Hepatocyte (in vitro differentiated cells): ENCODE data around the gene VENTX. TPM values are rescaled to one million over a fixed set of nuclear protein-coding genes. Genes with fewer than 3 reads are reported as not detected.

Source experiments
- DNase-seq: peaks from one replicate; pipeline ENCODE4 v3.0.0-alpha.2; 2016; ENCODE audit warnings: low spot score
- H2AFZ ChIP-seq: fragments of 200-600 bp; sonication (generic); 2 replicates; pipeline ENCODE4 v1.6.0; 2016; ENCODE audit warnings: antibody characterized with exemption, mild to moderate bottlenecking
- H3K27ac ChIP-seq: fragments of 200-600 bp; sonication (generic); 2 replicates; pipeline ENCODE4 v1.5.1; 2016; ENCODE audit warnings: mild to moderate bottlenecking
- H3K27me3 ChIP-seq: fragments of 200-600 bp; sonication (generic); 2 replicates; pipeline ENCODE4 v1.6.1; 2016
- H3K36me3 ChIP-seq: fragments of 200-600 bp; sonication (generic); replicated peaks from 2 replicates; pipeline ENCODE4 v1.5.1; 2016; ENCODE audit warnings: low read depth; ENCODE audit not compliant: insufficient read depth
- H3K4me1 ChIP-seq: fragments of 200-600 bp; sonication (generic); 2 replicates; pipeline ENCODE4 v1.5.1; 2016; ENCODE audit warnings: mild to moderate bottlenecking, moderate library complexity; ENCODE audit not compliant: insufficient read depth
- H3K4me2 ChIP-seq: fragments of 200-600 bp; sonication (generic); 2 replicates; pipeline ENCODE4 v1.6.0; 2016
- H3K4me3 ChIP-seq: fragments of 200-600 bp; sonication (generic); 2 replicates; pipeline ENCODE4 v1.5.1; 2016; ENCODE audit warnings: mild to moderate bottlenecking
- H3K79me2 ChIP-seq: fragments of 200-600 bp; sonication (generic); 2 replicates; pipeline ENCODE4 v1.6.0; 2017; ENCODE audit warnings: mild to moderate bottlenecking
- H3K9me2 ChIP-seq: fragments of 200-600 bp; sonication (generic); replicated peaks from 2 replicates; pipeline ENCODE4 v1.6.0; 2017; ENCODE audit warnings: mild to moderate bottlenecking; ENCODE audit not compliant: insufficient read depth
- H3K9me3 ChIP-seq: fragments of 200-600 bp; sonication (generic); 2 replicates; pipeline ENCODE4 v1.5.1; 2016; ENCODE audit warnings: low read depth, mild to moderate bottlenecking
- H4K20me1 ChIP-seq: fragments of 200-600 bp; sonication (generic); 2 replicates; pipeline ENCODE4 v1.6.0; 2016; ENCODE audit warnings: mild to moderate bottlenecking; ENCODE audit not compliant: insufficient read depth, poor library complexity, severe bottlenecking
- CTCF ChIP-seq: fragments of 200-600 bp; sonication (generic); IDR thresholded peaks from 2 replicates; pipeline ENCODE4 v1.5.1; 2016; ENCODE audit warnings: antibody characterized with exemption, mild to moderate bottlenecking; ENCODE audit not compliant: poor library complexity
- EZH2 ChIP-seq: fragments of 200-600 bp; sonication (generic); IDR thresholded peaks from 2 replicates; pipeline ENCODE4 v1.6.1; 2016; ENCODE audit warnings: antibody characterized with exemption, mild to moderate bottlenecking, borderline replicate concordance
- EZH2phosphoT487 ChIP-seq: fragments of 200-600 bp; sonication (generic); IDR thresholded peaks from one replicate; pipeline ENCODE4 v1.6.1; 2018; ENCODE audit warnings: antibody characterized with exemption, mild to moderate bottlenecking, low read depth, moderate library complexity; ENCODE audit not compliant: unreplicated experiment, severe bottlenecking
- WGBS: methylation state at CpG from one replicate; pipeline ENCODE4 v1.1.6; 2016; ENCODE audit warnings: low lambda C conversion rate; ENCODE audit errors: missing lambda C conversion rate; 5-methylcytosine and 5-hydroxymethylcytosine counted together
- polyA plus RNA-seq: library from polyadenylated mRNA; unstranded; fragments of >200 nt; fragmentation: Nextera tagmentation; extraction: Ambion mirVana; gene quantifications from 2 replicates; pipeline ENCODE4 v1.2.1, GENCODE V29; 2016
- total RNA-seq: library from RNA; depleted of rRNA; stranded (reverse); fragments of >200 nt; gene quantifications from 2 replicates; pipeline ENCODE4 v1.2.3, GENCODE V29; 2014

Gene VENTX
- total and polyA plus RNA-seq, 2 experiments from 2014 or later = not detected

- H3K4me2 ChIP-seq = no peak overlapping the region
- H4K20me1 ChIP-seq = no peaks in the 10 kb centered on the region
- H3K9me3 ChIP-seq = no peaks in the 10 kb centered on the region
- WGBS = 78% methylated on average over 24 of the region's 24 CpGs
- TF ChIP-seq EZH2phosphoT487 (no peak), EZH2 (no peak), CTCF (no peak)
- H3K36me3 ChIP-seq = no peaks in the 10 kb centered on the region
- H3K4me3 ChIP-seq = no peak overlapping the region
- peak; percentile 76 for DNase-seq
- H3K27ac ChIP-seq = no peak overlapping the region
- H3K9me2 ChIP-seq = no peaks in the 10 kb centered on the region
- no peaks in the 10 kb centered on the region for H3K79me2 ChIP-seq
- H3K27me3 ChIP-seq = no peaks in the 10 kb centered on the region
- peaks cover 20% of the 10 kb centered on the region for H3K4me1 ChIP-seq
- H2AFZ ChIP-seq = no peak overlapping the region
Measured at GRCh38 chr10:133258818-133259601, 21.4 kb downstream of the VENTX start.

- Histone ChIP-seq H2AFZ (no peak overlapping the region), H3K4me3 (no peak overlapping the region), H3K79me2 (no peaks in the 10 kb centered on the region), H3K4me2 (no peak overlapping the region), H3K4me1 (peaks cover 17% of the 10 kb centered on the region), H3K27me3 (no peaks in the 10 kb centered on the region), H3K9me2 (no peaks in the 10 kb centered on the region), H3K9me3 (no peaks in the 10 kb centered on the region), H3K36me3 (no peaks in the 10 kb centered on the region), H4K20me1 (no peaks in the 10 kb centered on the region), H3K27ac (no peak overlapping the region)
- TF ChIP-seq EZH2 (no peak), EZH2phosphoT487 (no peak), CTCF (no peak)
- no peak for DNase-seq
- WGBS = 81% methylated on average over 12 of the region's 12 CpGs
Measured at GRCh38 chr10:133259602-133259989, 21.9 kb downstream of the VENTX start.

- peak overlapping the region; percentile 92 for H3K4me2 ChIP-seq
- peaks cover 17% of the 10 kb centered on the region for H3K4me1 ChIP-seq
- no peaks in the 10 kb centered on the region for H3K9me2 ChIP-seq
- 37% methylated on average over 41 of the region's 50 CpGs for WGBS
- peak overlapping the region; percentile 96 for H3K4me3 ChIP-seq
- H3K79me2 ChIP-seq = no peaks in the 10 kb centered on the region
- no peaks in the 10 kb centered on the region for H3K36me3 ChIP-seq
- no peaks in the 10 kb centered on the region for H3K9me3 ChIP-seq
- no peaks in the 10 kb centered on the region for H3K27me3 ChIP-seq
- H4K20me1 ChIP-seq = no peaks in the 10 kb centered on the region
- TF ChIP-seq CTCF (no peak), EZH2phosphoT487 (no peak), EZH2 (no peak)
- H3K27ac ChIP-seq = peak overlapping the region; percentile 66
- H2AFZ ChIP-seq = peak overlapping the region; percentile 62
- DNase-seq = peak; percentile 60
Measured at GRCh38 chr10:133260895-133261725, 23.5 kb downstream of the VENTX start.
